SK-N-MC (cell line): Measurements from ENCODE around the gene ATXN2.

Experiments used
- EZH2 ChIP-seq: fragments of 200-600 bp; sonication (generic); IDR thresholded peaks from one replicate; pipeline ENCODE4 v1.6.1; 2017; ENCODE audit warnings: antibody characterized with exemption
- POLR2AphosphoS5 ChIP-seq: IDR thresholded peaks from 2 replicates; pipeline ENCODE4 v1.6.1; 2012; ENCODE audit warnings: mild to moderate bottlenecking, low read depth, low read length, borderline replicate concordance

- TF ChIP-seq POLR2AphosphoS5 (no peak), EZH2 (no peak)
Observed at GRCh38 chr12:111607239-111607638, 8.1 kb upstream of the ATXN2 start.
